ENCODE data around the gene DMRTC1B. TPM values are rescaled to one million over a fixed set of nuclear protein-coding genes. Genes with fewer than 3 reads are reported as not detected.

The DMRTC1B gene, protein sequence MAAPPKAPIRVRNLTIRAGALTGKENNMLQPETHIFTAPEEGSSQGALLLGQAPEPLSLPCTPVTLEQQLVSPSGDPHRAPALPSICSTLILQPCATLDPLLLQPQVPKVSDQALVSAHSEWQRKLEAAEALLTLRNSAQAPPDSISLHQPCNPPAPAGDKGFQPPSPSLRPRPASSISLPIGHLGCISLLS
- total RNA-seq, result under 0.01 TPM in 1 of 2 replicates, not detected in the other

DNA sequence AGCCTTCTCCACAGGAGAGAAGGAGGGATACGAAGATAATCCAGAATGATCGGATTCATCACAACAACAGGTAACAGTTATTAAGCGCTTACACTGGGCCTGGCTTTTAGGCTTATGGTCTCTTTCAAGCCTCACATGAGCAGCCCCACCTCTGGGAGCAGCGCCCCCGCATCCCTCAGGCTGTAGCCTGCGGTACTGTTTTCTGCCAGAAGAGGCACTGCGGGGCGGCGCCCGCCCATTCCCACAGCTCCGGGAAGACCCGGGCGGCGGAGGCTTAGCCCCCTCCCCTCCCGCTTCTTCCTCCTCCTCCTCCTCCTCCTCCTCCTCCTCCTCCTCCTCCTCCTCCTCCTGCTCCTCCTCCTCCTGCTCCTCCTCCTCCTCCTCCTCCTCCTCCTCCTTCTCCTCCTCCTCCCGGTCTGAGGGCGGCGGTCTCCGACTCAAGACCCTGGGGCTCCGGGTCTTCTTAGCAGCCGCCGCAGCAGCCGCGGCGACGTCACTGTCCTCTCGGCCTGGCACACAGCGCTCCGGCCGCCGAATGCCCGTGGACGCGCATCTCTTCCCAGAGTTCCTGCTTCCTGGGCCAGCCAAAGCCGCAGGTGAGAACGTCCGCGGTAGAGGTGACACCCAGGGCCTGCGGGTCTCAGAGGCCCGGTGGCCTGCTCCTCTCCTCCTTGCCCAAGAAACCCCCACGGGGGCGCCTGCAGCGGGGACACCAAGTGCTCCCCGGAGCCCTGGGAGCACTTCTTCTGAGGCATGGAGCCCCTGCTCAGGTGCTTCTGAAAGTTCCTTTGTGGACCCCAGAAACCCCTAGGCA is at the start of gene DMRTC1B:
Gene DMRTC1B, plus strand, starts transcription at position 238 of the 814 bp plus-strand sequence. CDS start 68,246 bp downstream, outside the sequence.

DNA sequence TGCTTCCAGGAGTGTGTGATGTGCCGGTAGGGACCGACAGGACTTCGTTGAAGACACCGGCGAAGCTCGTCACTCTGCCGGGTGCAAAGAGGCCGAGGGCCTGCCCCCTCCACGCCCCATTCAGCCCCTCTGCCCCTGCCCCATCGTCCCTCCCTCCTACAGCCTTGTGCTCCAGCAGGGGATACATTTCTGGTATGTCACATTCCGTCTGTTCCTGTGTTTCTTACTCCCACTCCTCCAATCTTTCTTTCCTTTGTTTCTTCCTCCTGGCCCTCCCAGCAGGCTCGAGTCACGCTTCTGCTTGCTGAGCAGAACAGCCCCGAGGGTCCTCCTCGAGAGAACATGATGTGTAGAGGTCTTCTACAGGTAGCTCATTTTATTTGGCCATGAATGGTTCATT is 5.9 kb downstream of the DMRTC1B start, which contains the start of gene FAM236B:
Gene FAM236B, minus strand, starts transcription at position 101 of the 400 bp plus-strand sequence. Its CDS starts 100 bp downstream, at position 1.

DNA sequence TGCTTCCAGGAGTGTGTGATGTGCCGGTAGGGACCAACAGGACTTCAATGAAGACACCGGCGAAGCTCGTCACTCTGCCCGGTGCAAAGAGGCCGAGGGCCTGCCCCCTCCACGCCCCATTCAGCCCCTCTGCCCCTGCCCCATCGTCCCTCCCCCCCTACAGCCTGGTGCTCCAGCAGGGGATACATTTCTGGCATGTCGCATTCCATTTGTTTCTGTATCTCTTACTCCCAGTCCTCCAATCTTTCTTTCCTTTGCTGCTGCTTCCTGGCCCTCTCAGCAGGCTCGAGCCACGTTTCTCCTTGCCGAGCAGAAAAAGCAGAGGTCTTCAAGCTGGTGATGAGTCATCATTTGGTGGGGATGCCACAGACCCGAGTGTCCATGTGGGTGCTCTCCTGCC is 31.4 kb downstream of the DMRTC1B start, which contains the start of gene FAM236D:
Gene FAM236D, minus strand, starts transcription at position 101 of the 400 bp plus-strand sequence. Its CDS starts 100 bp downstream, at position 1.

Small RNAs within 50 kb of the gene (small RNA-seq; reads per million reads assigned to genes)
- gene RNU1-112P, result 1.2 reads per million, percentile 63 among the genes with 10 or more reads in this experiment

Other genes starting within 250 kb of the DMRTC1B start
- gene HDAC8, start 204.0 kb upstream of the DMRTC1B start, total RNA-seq, result 23.6 and 24.7 TPM in 2 replicates
- gene PHKA1, start 62.6 kb upstream of the DMRTC1B start, total RNA-seq, result 19.6 and 27.5 TPM in 2 replicates
- gene FAM236B, start 5.8 kb downstream of the DMRTC1B start, total RNA-seq, result not detected in 2 replicates
- not detected in 2 replicates for gene FAM236D, start 31.3 kb downstream of the DMRTC1B start, total RNA-seq
- not detected in 2 replicates for gene FAM236C, start 135.7 kb downstream of the DMRTC1B start, total RNA-seq
- not detected in 2 replicates for gene FAM236A, start 161.3 kb downstream of the DMRTC1B start, total RNA-seq
- gene DMRTC1, start 166.9 kb downstream of the DMRTC1B start, total RNA-seq, result not detected in 2 replicates
- not detected in 2 replicates for gene PABPC1L2B, start 226.0 kb downstream of the DMRTC1B start, total RNA-seq

Measured in placental epithelial cell (primary cell).